HTR-8/SVneo (cell line): ENCODE data around the gene SIDT2.

Experiments used
- DNase-seq: peaks from one replicate; pipeline ENCODE4 v3.0.0; 2011; ENCODE audit warnings: low spot score, mixed read lengths; ENCODE audit not compliant: insufficient read length
- FAIRE-seq: peaks from 2 replicates; lab custom pipeline; 2011; peaks lifted over from hg19 to GRCh38; lab: Jason Lieb, UNC

SIDT2 gene

GRCh38 chr11:117187428-117187798 is 8.9 kb downstream of the SIDT2 start:
- no peak for FAIRE-seq
- DNase-seq = no peak

- DNase-seq (no peak), FAIRE-seq (no peak)
Observed at GRCh38 chr11:117187799-117188481, 9.4 kb downstream of the SIDT2 start.

- no peak for DNase-seq
- FAIRE-seq = no peak
Observed at GRCh38 chr11:117188620-117189081, 10.1 kb downstream of the SIDT2 start.

- no peak for FAIRE-seq
- no peak for DNase-seq
Observed at GRCh38 chr11:117189191-117189940, 10.8 kb downstream of the SIDT2 start.

- no peak for FAIRE-seq
- DNase-seq = no peak
Observed at GRCh38 chr11:117189941-117190544, 11.5 kb downstream of the SIDT2 start.

- FAIRE-seq = no peak
Observed at GRCh38 chr11:117191680-117192400, 13.3 kb downstream of the SIDT2 start.

GRCh38 chr11:117192401-117192875 is 13.9 kb downstream of the SIDT2 start:
- no peak for DNase-seq
- FAIRE-seq = no peak

More at GRCh38 chr11:117191680-117192400, 13.3 kb downstream of the SIDT2 start:
- no peak for DNase-seq

GRCh38 chr11:117193130-117194020 is 14.8 kb downstream of the SIDT2 start:
- DNase-seq (no peak), FAIRE-seq (no peak)

GRCh38 chr11:117194267-117194666 is 15.7 kb downstream of the SIDT2 start:
- FAIRE-seq (no peak), DNase-seq (no peak)

- DNase-seq (no peak), FAIRE-seq (no peak)
Observed at GRCh38 chr11:117195258-117195657, 16.7 kb downstream of the SIDT2 start.

- FAIRE-seq (no peak), DNase-seq (no peak)
Observed at GRCh38 chr11:117195761-117196160, 17.2 kb downstream of the SIDT2 start.

- FAIRE-seq (no peak), DNase-seq (no peak)
Observed at GRCh38 chr11:117197006-117197405, 18.5 kb downstream of the SIDT2 start.

GRCh38 chr11:117197516-117198456 is 19.2 kb downstream of the SIDT2 start:
- FAIRE-seq (peak; percentile 68), DNase-seq (no peak)

- peak; percentile 59 for FAIRE-seq
- DNase-seq = no peak
Observed at GRCh38 chr11:117198613-117199012, 20.1 kb downstream of the SIDT2 start.

GRCh38 chr11:117199053-117199915 is 20.7 kb downstream of the SIDT2 start, which contains the start of gene TAGLN:
TSS of gene TAGLN (plus strand) at chr11:117199370. CDS start at chr11:117203014, 3,644 bp downstream.
- DNase-seq = peak; percentile 67

GRCh38 chr11:117199916-117200812 is 21.6 kb downstream of the SIDT2 start:
- DNase-seq (no peak), FAIRE-seq (no peak)

More at GRCh38 chr11:117199053-117199915, 20.7 kb downstream of the SIDT2 start, which contains the start of gene TAGLN:
- FAIRE-seq = peak; percentile 79
